ENCODE results near the gene DMPK.

GRCh38 chr19:45782820-45783785 lies 813 bp upstream of the DMPK start:
- TF ChIP-seq CTCF (conservative IDR thresholded peaks at IDR 0.05; ENCODE audit: low read depth, low read length) (0 out of 2 replicates have a peak, but pooled peaks have one; percentile 15), USF2 (IDR thresholded peaks at IDR 0.05; ENCODE audit: low read depth, low read length) (no peak), RAD21 (IDR thresholded peaks at IDR 0.05; ENCODE audit: low read length) (no peak), MAFK (IDR thresholded peaks at IDR 0.05; ENCODE audit: low read depth, low read length) (no peak), RCOR1 (IDR thresholded peaks at IDR 0.05; ENCODE audit: insufficient replicate concordance, low read length) (no peak)
